GM19397 (cell line): ENCODE results near the gene EYS.

Experiments
- ATAC-seq: cut with Tn5 transposase; IDR thresholded peaks from one replicate; pipeline ENCODE4 v1.9.1; 2021; ENCODE audit warnings: mild to moderate bottlenecking, moderate library complexity; ENCODE audit not compliant: unreplicated experiment

EYS gene

GRCh38 chr6:65253041-65253440 lies 454.0 kb downstream of the EYS start:
- ATAC-seq: no peak

- no peak for ATAC-seq
These were observed 458.9 kb downstream of the EYS start for GRCh38 chr6:65248101-65248610.

- ATAC-seq: no peak
These were observed 475.4 kb downstream of the EYS start for GRCh38 chr6:65231616-65232015.

- ATAC-seq: no peak
These were observed 477.2 kb downstream of the EYS start for GRCh38 chr6:65229825-65230224.

- ATAC-seq: no peak
These were observed 485.9 kb downstream of the EYS start for GRCh38 chr6:65221153-65221552.

- no peak for ATAC-seq
These were observed 504.3 kb downstream of the EYS start for GRCh38 chr6:65202738-65203137.

- ATAC-seq: no peak
These were observed 507.3 kb downstream of the EYS start for GRCh38 chr6:65199683-65200082.

- no peak for ATAC-seq
These were observed 507.9 kb downstream of the EYS start for GRCh38 chr6:65199121-65199520.

GRCh38 chr6:65191471-65191870 lies 515.6 kb downstream of the EYS start:
- ATAC-seq: no peak

- ATAC-seq: no peak
These were observed 517.7 kb downstream of the EYS start for GRCh38 chr6:65189236-65189881.

GRCh38 chr6:65186826-65187225 lies 520.2 kb downstream of the EYS start:
- ATAC-seq: no peak

- no peak for ATAC-seq
These were observed 524.3 kb downstream of the EYS start for GRCh38 chr6:65182681-65183080.

GRCh38 chr6:65170273-65170672 lies 536.8 kb downstream of the EYS start:
- no peak for ATAC-seq

- ATAC-seq: no peak
These were observed 545.4 kb downstream of the EYS start for GRCh38 chr6:65161661-65162060.

- no peak for ATAC-seq
These were observed 550.0 kb downstream of the EYS start for GRCh38 chr6:65157025-65157424.

GRCh38 chr6:65155083-65155482 lies 551.9 kb downstream of the EYS start:
- ATAC-seq: no peak

- ATAC-seq: no peak
These were observed 557.2 kb downstream of the EYS start for GRCh38 chr6:65149841-65150240.

GRCh38 chr6:65148839-65149238 lies 558.2 kb downstream of the EYS start:
- no peak for ATAC-seq

- ATAC-seq: no peak
These were observed 571.5 kb downstream of the EYS start for GRCh38 chr6:65135567-65135966.

- ATAC-seq: no peak
These were observed 580.4 kb downstream of the EYS start for GRCh38 chr6:65126667-65127066.

- ATAC-seq: no peak
These were observed 583.5 kb downstream of the EYS start for GRCh38 chr6:65123521-65123920.

GRCh38 chr6:65117817-65118409 lies 589.1 kb downstream of the EYS start:
- ATAC-seq: no peak

GRCh38 chr6:65116326-65116725 lies 590.7 kb downstream of the EYS start:
- no peak for ATAC-seq
